Esophagus muscularis mucosa (tissue), 4 donors: ENCODE results near the gene ADRB2.

Experiments
- EP300 ChIP-seq: sonication (generic); formaldehyde crosslinking; IDR thresholded peaks from one replicate; pipeline ENCODE4 v1.6.1; 2017; ENCODE audit warnings: antibody characterized with exemption
- POLR2A ChIP-seq: fragments of 450-650 bp; IDR thresholded peaks from one replicate; pipeline ENCODE4 v1.6.1; 2017; ENCODE audit warnings: antibody characterized with exemption, moderate library complexity, mild to moderate bottlenecking, low read depth
- POLR2AphosphoS5 ChIP-seq, 2 donors: sonication (generic); formaldehyde crosslinking; IDR thresholded peaks; one replicate each; pipeline ENCODE4 v1.6.1; 2017; ENCODE audit warnings: antibody characterized with exemption in 2 of 2
- TF ChIP-seq, protein P1 (sequence below), 3 experiments: fragments of 200-600 bp in 2 of 3; fragments of 450-650 bp in 1 of 3; sonication (generic) in 2 of 3; IDR thresholded peaks; one replicate each; pipeline ENCODE4 v1.5.1; 2017 to 2019; ENCODE audit warnings: antibody characterized with exemption in 3 of 3, mild to moderate bottlenecking in 2 of 3, moderate library complexity in 1 of 3

- TF ChIP-seq, protein P1, sequence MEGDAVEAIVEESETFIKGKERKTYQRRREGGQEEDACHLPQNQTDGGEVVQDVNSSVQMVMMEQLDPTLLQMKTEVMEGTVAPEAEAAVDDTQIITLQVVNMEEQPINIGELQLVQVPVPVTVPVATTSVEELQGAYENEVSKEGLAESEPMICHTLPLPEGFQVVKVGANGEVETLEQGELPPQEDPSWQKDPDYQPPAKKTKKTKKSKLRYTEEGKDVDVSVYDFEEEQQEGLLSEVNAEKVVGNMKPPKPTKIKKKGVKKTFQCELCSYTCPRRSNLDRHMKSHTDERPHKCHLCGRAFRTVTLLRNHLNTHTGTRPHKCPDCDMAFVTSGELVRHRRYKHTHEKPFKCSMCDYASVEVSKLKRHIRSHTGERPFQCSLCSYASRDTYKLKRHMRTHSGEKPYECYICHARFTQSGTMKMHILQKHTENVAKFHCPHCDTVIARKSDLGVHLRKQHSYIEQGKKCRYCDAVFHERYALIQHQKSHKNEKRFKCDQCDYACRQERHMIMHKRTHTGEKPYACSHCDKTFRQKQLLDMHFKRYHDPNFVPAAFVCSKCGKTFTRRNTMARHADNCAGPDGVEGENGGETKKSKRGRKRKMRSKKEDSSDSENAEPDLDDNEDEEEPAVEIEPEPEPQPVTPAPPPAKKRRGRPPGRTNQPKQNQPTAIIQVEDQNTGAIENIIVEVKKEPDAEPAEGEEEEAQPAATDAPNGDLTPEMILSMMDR (IDR thresholded peaks at IDR 0.05): no peak
- TF ChIP-seq POLR2AphosphoS5 (IDR thresholded peaks at IDR 0.05): no peak
- no peak for TF ChIP-seq POLR2A
- no peak for TF ChIP-seq EP300
Observed at GRCh38 chr5:148781766-148782165, 44.6 kb upstream of the ADRB2 start.
